Hepatic stellate cell (primary cell): ENCODE results near the gene SLC45A3.

Source experiments
- DNase-seq: peaks from one replicate; pipeline ENCODE4 v3.0.0; 2011; ENCODE audit warnings: low spot score

Gene SLC45A3

DNA sequence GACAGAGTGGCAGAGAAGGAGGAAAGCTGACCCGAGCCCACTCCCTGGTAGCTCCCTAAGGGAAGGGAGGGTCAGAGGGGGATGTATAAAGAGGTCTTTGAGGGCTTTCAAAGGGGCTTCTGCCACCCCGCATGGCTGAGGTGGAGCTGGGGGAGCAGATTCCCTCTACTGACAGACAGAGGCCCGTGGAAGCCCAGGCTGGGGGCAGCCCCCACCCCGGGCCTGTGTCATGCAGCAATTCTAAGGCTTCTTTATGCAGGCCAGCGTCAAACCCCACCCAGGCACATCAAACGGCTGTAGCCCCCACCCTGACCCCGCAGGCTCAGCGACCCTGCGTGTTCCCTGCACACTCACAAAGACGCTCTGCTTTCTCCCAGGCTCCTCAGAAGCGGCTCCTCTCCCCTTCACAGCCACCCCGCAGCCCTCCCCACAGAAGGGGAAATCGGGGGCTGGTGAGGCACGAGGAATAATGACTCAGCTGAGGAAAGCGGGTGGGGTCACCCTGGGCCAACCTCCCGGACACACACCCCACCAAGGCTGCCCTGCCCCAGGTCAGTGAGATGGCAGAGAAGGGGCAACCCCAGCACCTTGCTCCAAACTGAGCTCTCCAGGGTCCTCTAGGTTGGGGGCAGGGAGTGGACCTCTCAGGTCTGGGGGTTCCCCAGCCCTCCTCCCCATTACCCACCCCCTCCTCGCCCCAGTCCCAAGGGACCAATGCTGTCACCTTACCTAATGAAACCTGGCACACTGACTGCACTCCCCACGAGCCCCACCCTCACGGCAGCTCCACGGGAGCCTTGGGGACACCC is 10.8 kb downstream of the SLC45A3 start:
- DNase-seq, result no peak

DNA sequence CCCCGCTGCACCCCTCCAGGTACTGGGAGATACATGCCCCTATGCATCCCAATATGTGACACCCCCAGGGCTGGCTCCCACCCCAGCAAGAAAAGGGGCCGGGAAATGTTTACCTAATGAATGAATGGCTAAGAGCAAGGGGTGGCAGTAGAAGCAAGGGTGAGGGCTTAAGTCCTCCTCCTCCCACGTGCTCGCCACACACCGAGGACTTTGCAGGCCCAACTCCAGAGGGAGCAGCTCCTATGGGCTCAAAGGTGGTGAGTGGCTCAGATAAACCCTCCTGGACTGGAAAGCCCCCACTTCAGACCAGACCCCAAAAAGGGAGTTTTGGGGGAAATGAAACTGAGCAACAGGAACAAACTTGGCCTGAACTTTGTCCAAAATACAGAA is 11.4 kb downstream of the SLC45A3 start:
- no peak for DNase-seq

DNA sequence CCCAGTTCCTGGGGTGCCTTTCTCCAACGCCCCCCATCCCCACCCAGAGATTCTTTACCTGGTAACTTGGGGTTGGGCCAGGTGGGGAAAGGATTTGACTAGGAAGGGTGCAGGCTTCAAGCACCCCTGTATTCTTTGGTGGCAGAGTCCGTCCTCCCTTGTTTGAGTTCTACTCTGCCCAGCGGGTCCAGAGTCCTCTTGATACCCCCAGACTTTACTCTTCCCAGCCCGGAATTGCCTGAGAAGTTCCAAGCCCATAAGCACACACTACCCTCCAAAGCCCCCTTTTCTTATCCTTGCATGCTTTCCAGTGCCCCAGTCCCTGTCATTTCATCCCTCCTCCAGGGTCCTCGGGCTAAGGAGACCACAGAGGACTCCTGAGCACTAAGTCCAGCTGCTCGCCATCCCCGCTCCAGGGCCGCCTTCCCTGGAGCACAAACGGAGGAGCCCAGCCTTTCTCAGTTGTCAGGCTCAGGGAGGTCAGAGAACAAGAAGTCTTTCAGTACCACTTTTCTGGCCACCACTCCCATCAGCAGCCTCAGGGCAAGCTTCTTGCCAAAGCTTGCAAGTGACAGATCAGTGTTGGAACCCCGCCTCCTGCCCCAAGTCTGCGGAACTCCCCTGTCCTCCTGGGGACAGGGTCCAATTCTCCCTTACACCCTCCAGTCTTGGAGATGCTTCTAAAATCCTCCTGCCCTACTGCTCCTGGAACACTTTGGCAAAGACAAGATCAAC is 12.2 kb downstream of the SLC45A3 start:
- DNase-seq, result no peak

DNA sequence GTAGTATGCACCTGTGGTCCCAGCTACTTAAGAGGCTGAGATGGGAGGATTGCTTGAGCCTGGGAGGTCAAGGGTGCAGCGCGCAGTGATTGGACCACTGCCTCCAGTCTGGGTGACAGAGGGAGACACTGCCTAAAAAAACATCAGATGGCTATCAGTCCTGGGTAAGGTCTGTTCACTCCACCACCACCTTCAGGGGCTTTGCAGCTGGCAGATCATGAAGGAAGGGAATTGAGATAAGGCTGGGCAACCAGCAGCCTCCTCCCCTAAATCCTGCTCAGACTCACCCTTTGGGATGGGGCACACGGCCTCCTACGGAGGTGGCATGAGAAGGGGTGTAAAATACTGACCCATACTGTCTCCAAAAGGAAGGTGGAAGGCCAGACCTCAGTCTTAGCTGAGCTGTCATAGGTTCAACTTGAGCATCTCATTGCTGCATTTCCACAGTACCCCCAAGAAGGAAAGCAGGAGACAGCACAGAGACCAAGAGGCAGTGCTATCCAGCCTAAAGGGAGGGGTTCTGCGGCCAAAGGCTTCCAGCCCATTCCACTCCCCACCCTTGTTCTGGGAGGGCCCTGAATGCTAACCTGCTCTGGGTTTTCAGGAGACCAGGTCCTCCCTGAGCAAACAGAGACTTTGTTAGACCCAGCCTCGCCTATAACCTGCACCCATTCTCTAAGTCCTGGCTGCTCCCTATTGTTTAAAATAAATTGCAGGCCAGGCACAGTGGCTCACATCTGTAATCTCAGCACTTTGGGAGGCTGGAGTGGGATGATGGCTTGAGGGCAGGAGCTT is 13.7 kb downstream of the SLC45A3 start:
- no peak for DNase-seq

DNA sequence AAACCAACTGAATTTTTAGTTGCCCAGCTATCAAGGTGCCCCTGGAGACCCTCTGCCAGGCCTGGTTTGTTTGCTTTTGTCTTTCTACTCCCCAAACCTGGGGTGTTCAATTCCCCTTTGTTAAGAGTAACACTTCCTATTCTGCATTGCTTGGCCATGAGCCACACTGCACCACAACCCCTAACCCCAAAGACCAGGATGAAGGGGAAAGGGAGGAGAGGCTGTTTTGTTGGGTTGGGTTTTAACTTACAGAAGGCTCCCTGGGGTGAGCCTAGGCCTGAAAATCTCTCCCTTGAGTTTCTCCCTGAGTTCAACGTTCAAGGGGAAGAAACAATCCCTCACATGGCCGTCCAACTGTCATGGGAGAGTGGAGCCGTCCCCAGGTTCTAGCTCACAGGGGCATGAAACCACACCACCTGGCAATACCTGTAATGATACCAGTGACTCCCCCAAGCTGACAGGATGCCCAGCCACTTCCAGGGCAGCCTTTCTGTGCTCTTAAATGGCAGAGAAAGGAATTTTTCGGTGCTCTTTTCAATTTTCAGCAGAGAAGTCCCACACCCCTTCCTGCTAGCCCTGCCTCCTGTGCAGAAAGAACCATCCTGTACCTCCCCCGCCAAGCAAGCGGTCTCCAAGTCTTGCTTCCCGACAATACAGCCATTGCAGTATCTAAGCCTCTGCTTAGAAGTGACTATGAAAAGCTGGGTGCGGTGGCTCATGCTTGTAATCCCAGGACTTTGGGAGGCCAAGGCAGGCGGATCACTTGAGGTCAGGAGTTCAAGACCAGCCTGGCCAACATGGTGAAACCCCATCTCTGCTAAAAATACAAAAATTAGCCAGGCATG is 14.9 kb downstream of the SLC45A3 start:
- DNase-seq, result no peak

DNA sequence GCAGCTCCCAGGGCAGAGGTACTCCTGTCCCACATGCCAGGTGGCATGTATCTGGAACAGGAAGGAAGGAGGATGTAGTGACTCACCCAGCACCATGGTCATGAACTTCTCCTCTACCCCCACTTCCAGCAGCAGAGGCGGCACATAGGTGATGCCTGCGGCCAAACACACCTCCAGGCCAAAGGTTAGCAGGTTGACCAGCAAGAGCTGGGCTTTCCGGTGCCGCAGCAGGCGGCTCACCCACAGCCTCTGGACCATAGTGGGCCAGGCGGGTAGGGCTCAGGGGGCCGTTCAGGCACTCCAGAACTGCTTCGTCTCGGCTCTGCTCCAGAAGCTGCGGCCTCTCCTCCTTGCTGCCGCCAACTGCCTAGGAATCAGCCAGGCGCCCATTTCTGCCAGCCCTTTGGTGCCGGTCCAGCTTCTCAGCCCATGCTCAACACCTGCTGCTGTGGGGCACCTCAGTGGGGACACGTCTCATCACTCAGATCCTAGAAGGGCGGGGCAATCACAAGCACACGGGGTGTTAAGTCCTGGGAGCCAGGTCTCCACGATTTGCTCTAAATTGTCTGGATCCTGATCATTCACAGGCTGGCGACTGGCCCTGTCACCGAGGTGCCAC is 15.8 kb downstream of the SLC45A3 start:
- DNase-seq, result no peak

DNA sequence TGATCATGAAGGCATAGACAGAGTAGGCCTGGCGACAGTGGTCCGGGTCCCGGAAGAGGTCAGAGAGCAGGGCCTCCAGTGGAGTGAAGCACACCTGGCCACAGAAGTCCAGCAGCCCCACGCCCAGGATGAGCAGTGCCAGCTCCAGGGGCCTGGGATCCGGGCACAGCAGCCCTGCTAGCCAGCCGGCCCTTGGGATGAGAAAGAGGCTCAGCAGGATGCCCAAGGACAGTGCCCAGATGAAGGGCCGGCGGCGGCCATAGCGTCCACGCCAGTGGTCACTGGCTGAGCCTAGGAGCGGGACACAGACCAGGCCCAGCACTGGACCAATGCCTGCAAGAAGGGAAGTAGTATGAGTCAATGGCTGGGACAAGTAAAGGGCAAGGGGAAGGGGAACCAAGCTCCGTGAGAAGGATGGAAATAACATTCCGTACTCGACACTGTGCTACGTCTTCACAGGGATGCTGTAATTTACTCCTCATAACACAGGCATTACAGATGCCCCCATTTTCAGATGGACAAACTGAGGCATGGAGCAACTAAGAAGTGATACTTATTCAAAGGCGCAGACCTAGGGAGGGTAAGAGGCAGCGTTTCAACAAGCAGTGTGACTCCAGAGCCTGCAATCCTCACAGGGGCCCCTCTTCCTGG is 16.9 kb downstream of the SLC45A3 start:
- no peak for DNase-seq

DNA sequence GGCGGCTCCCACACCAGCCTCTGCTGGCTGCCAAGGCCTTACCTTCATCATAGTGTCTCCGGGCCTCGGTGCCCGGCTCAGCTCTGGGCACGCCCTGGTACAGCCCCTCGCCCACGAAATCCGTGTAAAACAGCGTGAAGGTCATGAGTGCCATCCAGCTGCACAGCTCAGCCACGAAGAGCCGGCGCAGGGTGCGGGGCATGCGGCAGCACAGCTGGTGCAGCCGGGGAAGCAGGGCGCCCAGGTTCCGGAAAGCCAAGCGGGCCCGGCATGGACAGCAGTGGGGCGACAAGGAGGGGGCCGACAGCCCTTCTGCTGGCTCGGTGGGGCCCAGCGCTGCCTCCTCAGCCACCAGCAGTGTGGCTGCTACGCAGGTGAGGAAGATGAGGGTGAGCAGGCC is 17.5 kb downstream of the SLC45A3 start:
- no peak for DNase-seq

DNA sequence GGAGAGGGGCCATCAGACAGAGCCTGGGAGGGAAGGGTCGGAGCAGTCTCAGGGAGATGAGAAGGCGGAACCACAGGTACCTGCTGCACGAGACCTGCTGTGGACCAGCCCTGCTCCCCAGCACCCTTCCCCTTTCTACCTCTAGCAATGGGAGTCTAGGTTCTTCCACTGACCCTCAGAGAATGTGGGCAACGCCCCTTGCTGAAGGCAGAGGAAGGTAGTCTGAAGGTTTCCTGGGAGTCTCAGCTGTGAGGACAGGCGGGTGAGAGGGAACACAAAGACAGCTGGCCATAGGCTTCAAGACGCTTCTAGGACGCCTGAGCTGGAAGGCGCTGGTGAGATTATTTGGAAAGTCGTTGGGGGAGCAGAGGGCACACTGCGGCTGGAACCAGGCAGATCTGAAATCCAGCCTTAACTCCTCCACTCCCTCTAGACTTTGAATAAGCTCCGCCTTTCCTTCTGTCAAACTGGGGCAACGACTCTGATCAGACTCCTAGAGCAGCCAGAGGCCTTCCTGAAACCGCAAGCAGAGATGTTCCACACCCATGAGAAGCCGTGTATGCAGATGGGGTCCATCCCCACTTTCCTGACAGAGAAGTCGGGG is 18.1 kb downstream of the SLC45A3 start:
- DNase-seq, result no peak

DNA sequence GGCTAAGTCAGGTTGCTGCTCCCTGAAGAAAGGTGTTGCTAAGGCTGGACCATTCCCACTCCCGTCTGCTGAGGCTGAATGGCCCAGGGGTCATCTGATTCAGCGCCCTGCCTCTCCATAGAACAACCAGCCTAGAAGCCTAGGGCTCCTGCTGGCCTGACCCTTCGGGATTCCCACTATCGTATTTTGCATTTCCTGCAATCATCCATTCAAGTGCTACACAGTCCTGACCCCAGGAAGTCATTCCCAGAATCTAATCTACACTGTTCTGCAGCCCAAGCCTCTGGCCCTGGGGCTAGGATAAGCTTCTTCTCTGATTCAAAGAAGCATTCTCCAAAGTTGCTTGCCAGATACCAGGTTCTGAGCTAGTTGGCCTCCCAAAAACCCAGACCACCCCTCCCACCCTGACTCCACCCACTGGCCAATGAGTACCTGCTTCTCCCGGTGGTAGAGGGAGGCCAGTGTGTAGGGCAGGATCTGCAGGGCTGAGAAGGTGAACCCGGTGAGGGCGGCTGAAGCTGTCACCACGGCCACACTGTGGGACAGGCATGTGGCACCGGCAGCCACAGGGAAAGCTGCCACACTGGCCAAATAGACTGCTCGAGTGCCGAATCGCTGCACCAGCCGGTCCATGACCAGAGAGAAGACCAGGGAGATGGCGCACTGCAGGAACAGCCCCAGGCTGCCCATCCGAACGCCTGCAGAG is 18.7 kb downstream of the SLC45A3 start:
- no peak for DNase-seq

DNA sequence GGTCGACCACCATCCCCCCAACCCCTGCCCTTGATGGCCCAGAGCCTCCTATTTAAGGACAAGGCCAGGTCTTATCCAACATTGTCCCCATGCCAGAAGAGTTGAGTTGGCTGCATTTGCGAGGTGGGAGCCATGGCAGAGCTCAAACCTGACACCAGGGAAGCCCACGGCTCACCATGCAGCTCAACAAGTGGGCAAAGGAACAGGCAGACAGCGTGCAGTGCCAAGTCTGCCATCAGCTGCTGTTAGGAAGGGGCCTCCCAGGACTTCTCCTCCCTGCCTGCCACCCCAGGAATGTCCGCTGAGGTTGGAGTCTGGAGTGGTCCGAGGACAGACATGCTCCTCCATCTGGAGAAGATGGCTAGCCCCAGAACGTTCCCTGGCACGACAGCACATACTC is 19.9 kb downstream of the SLC45A3 start:
- DNase-seq, result no peak

DNA sequence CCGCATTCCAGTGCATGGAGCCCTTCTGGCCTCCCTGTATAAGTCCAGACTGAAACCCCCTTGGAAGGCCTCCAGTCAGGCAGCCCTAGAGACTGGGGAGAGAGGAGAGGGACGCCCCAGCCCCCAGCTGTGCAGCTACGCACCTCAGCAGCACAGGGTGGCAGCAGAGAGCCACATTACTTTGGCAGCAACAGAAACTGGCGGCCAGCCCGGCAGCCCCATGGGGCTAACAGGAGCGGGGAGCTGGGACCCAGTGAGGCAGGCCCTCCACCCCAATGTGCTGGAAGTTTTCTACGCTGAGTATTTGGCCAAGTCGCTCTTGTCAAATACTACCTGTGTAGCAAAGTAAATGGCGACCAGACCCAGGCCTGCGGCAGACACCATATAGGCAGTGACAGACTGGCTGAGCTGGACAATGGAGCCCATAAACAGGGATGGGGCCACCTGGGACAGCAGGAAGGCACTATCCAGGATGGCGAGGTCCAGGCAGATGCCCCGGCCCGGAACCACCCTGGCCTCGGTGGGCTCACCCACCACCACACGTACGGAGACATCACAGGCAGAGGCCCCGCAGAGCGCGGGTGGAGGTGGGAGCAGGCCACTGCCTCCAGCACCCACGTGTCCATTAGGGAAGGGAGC is 21.2 kb downstream of the SLC45A3 start:
- DNase-seq, result peak; percentile 89

DNA sequence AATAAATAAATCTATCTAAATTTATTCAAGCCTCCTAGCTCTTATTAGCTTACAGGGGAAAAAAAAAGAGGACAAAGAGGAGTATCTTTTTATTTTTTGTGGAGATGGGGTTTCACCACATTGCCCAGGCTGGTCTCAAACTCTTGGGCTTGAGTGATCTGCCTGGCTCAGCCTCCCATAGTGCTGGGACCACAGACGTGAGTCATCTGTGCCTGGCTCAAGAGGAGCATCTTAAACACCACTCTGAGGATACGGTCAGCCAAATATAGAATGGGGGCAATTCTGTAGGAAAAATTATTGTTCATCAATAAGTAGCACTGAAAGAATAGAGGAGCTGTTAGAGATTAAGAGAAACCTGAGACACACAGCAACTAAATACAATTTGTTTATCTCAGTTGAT is 24.1 kb downstream of the SLC45A3 start:
- DNase-seq, result no peak

DNA sequence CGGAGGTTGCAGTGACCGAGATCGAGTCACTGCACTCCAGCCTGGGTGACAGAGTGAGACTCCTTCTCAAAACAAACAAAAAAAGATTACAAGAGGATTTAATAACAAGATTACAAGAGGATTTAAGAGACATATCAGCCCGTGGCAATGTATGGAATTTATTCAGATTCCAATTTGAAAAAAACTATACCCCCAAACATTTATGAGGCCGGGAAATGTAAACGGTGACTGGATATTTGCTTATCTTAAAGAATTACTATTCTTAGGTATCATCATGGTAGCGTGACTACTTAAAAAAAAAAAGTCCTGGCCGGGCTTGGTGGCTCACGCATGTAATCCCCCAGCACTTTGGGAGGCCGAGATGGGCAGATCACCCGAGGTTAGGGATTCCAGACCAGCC is 27.3 kb downstream of the SLC45A3 start:
- DNase-seq, result no peak

DNA sequence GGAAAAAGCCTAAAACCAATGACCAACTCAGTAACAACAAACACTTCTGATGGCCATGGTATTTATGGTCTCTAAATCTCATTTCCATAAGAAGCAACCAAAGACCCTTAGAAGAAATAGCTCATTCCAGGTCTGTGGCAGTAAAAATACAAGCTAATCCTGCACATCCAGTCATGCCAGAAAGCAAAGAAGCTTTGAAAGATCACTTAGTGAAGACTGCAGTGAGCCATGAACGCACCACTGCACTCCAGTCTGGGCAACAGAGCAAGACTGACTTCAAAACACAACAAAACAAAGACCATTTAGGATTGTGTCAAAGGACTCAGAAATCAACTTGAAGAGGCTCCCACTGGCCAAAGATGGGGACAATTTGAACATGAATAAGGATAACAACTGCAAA is 30.1 kb downstream of the SLC45A3 start:
- no peak for DNase-seq

DNA sequence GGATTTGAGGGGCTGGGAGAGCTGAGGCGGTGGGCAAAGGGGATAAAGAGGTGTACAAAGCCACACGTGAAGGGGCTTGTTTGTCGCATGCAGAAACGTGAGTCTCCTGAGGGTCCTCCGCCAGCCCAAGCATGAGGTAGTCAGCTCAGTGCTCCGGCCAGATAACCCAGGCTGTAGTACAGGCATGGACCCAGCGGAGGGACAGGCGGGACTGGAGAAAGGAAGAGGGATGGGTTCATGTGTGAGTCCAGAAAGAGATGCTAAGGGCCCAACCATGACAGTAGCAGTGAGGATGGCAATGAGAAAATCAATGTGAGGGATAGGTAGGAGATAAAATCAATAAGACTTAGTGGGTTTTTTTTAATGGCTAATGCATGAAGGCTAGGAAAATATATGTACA is 34.8 kb downstream of the SLC45A3 start:
- no peak for DNase-seq

DNA sequence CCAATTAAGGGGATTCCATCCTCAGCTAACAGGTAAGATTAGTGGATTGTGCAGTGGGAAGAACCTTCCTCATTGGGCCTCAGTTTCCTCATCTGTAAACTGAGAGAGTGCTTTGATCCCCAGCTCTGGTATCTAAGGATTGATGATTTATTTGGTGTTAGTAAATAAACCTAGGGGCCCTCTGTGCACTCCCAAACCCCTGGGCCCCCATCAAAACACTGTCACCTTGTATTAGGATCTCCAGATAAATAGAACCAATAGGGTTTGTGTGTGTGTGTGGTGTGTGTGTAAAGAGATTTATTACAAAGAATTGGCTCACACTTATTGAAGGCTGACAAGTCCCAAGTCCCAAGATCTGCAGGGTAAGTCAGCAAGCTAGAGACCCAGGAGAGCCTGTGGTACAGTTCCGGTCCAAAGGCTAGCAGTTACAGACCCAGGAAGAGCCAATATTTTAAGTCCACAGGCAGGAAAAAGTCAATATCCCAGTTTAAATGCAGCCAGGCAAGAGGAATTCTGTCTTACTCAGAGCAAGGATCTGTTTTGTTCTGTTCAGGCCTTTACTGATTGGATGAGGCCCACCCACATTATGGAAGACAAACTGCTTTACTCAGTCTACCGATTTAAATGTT is 37.5 kb downstream of the SLC45A3 start:
- DNase-seq, result no peak

DNA sequence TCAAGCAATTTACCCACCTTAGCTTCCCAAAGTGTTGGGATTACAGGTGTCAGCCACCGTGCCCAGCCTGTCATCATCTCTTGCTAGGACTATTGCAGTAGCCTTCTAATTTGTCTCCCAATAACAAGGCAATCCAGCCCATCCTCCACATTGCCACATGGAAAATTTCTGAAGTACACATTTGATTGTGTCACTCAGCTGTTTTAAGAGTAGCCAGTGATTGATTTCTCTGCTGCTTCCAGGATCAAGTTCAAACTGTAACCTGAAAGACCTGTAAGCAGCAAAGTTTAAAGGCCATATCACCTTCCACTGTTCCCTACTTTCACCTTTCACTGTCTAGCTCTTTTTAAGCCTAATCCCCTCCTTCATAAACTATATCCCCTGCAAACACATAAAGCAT is 40.7 kb downstream of the SLC45A3 start:
- DNase-seq, result no peak
